Measurements from ENCODE around the gene PUSL1. TPM values are rescaled to one million over a fixed set of nuclear protein-coding genes. Genes with fewer than 3 reads are reported as not detected.

The PUSL1 gene
- total RNA-seq, 1 experiment from 2014 or later, result 38.0 TPM

DNA sequence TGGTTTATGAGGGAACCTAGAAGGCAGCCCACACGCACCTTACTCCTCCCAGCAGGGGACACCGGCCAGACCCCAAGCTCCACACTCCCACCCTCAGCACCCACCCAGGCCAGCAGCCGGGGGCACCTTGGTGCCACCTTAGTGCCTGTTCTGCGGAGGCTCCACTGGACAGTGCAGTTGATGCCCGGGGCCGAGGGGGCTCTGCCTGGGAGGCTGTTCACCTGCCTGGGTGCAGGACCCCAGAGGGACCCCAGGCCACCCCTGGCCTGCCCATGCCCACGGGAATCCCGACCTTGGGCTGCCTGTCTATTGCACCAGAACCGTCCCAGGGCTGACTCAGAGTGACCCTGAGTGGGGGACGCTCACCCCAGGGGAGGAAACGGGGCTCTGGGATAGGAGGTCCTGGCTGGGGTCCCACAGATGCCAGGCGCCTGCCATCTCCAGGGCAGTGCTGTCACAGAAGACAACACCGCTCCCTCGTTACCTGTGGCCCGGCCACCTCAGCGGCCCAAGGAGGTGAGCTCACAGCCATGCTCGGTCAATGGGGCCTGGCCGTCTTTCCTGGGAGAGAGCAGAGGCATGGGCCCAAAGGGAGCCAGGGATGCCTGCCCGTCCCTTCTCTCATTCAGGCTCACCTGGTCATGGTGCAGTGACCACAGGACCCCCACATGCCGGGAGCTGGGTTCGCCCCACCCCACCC is 27.5 kb upstream of the PUSL1 start:
- Histone ChIP-seq H2BK12ac (ENCODE audit: insufficient read length, low read depth, low read length) (no peak overlapping the region), H3K4me2 (ENCODE audit: insufficient read depth, insufficient read length, low read length) (no peak overlapping the region), H4K8ac (replicated peaks; ENCODE audit: insufficient read length, low read depth, low read length) (no peak overlapping the region), H3K18ac (ENCODE audit: insufficient read length, low read depth, low read length) (no peak overlapping the region), H2AFZ (ENCODE audit: low read length) (no peak overlapping the region), H4K20me1 (ENCODE audit: control insufficient read depth, insufficient read depth, insufficient read length) (no peaks in the 10 kb centered on the region), H4K5ac (ENCODE audit: insufficient read length, low read depth, low read length) (no peak overlapping the region), H3K56ac (ENCODE audit: insufficient read length, low read depth, low read length) (no peak overlapping the region), H3K9me3 (ENCODE audit: control insufficient read depth, low read depth, low read length) (no peaks in the 10 kb centered on the region), H2BK120ac (ENCODE audit: low read depth, low read length, poor library complexity, severe bottlenecking) (no peak overlapping the region), H3K9ac (ENCODE audit: extremely low read depth, insufficient read length, low read length) (no peak overlapping the region), H3K23me2 (ENCODE audit: insufficient read length, low read depth, low read length, poor library complexity, severe bottlenecking) (no peaks in the 10 kb centered on the region), H3K4ac (ENCODE audit: low read depth, low read length) (no peak overlapping the region), H3K79me1 (ENCODE audit: insufficient read depth, low read depth, low read length, poor library complexity, severe bottlenecking) (no peaks in the 10 kb centered on the region), H3T11ph (ENCODE audit: low read length) (no peak overlapping the region), H3K14ac (ENCODE audit: insufficient read depth, low read length) (no peak overlapping the region; the same call in 1 of the 2 replicates), H4K91ac (ENCODE audit: insufficient read length, low read depth, low read length) (no peak overlapping the region), H3K79me2 (ENCODE audit: insufficient read depth, low read length) (no peaks in the 10 kb centered on the region), H2BK15ac (ENCODE audit: low read depth, low read length) (no peak overlapping the region), H3K4me1 (ENCODE audit: insufficient read depth, low read length) (no peaks in the 10 kb centered on the region), H2AK5ac (ENCODE audit: insufficient read length, low read length) (no peak overlapping the region), H3K27ac (ENCODE audit: insufficient read length, low read depth, low read length) (no peak overlapping the region), H3K27me3 (ENCODE audit: insufficient read depth, low read length) (no peaks in the 10 kb centered on the region), H2BK20ac (ENCODE audit: low read depth, low read length, poor library complexity, severe bottlenecking) (no peak overlapping the region), H3K23ac (ENCODE audit: insufficient read length, low read depth, low read length) (no peak overlapping the region), H2BK5ac (ENCODE audit: insufficient read length, low read length) (no peak overlapping the region)
- no peak overlapping the region for H3K4me3 Mint-ChIP-seq
- DNase-seq, result no peak
- H3K27me3 Mint-ChIP-seq (ENCODE audit: low read depth), result peaks cover 6% of the 10 kb centered on the region
- no CpG with 5 or more reads among the region's 21 CpGs for WGBS (ENCODE audit: extremely low coverage, insufficient read length, low lambda C conversion rate)
- H3K4me1 Mint-ChIP-seq, result 0 out of 4 replicates have a peak, but pooled peaks cover 0 to 5% of the 10 kb centered on the region in 2 experiments
- no peaks in the 10 kb centered on the region; a peak in 1 of 5 replicates for H3K9me3 Mint-ChIP-seq
- no peaks in the 10 kb centered on the region for H3K36me3 Mint-ChIP-seq (ENCODE audit: insufficient read depth in 1 of 3, low read depth in 3 of 3)
- TF ChIP-seq, protein P1, sequence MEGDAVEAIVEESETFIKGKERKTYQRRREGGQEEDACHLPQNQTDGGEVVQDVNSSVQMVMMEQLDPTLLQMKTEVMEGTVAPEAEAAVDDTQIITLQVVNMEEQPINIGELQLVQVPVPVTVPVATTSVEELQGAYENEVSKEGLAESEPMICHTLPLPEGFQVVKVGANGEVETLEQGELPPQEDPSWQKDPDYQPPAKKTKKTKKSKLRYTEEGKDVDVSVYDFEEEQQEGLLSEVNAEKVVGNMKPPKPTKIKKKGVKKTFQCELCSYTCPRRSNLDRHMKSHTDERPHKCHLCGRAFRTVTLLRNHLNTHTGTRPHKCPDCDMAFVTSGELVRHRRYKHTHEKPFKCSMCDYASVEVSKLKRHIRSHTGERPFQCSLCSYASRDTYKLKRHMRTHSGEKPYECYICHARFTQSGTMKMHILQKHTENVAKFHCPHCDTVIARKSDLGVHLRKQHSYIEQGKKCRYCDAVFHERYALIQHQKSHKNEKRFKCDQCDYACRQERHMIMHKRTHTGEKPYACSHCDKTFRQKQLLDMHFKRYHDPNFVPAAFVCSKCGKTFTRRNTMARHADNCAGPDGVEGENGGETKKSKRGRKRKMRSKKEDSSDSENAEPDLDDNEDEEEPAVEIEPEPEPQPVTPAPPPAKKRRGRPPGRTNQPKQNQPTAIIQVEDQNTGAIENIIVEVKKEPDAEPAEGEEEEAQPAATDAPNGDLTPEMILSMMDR (conservative IDR thresholded peaks at IDR 0.05), result no peak
- H3K27ac Mint-ChIP-seq, result peak overlapping the region in 1 of 3 experiments; percentile 35; a peak in 1 of 7 replicates

All from H9 (cell line).